K562 (cell line): ENCODE results near the gene APPL2. TPM values are rescaled to one million over a fixed set of nuclear protein-coding genes. Genes with fewer than 3 reads are reported as not detected.

Experiments
- ATAC-seq: fragments of 200-7000 bp; cut with Tn5 transposase; 3 replicates; pipeline ENCODE4 v1.9.1; 2020; ENCODE audit warnings: moderate library complexity
- BruUV-seq: library from RNA; stranded (reverse); fragments of 400-500 nt; replicated peaks from 2 replicates; lab custom pipeline; 2021; lab: Mats Ljungman, UMichigan
- CTCF ChIA-PET: fragments of 300-600 bp; formaldehyde crosslinking; extraction: SDS; loops from one replicate; lab custom pipeline; 2021; ENCODE audit warnings: low intra/inter-chr PET ratio; lab: Yijun Ruan, JAX
- POLR2A ChIA-PET: fragments of 300-600, 350-650 bp; sonication (Branson Sonifier 250); formaldehyde crosslinking; extraction: SDS; loops from one replicate; lab custom pipeline; 2021; ENCODE audit warnings: antibody characterized with exemption, inconsistent platforms; lab: Yijun Ruan, JAX
- DNase-seq, 4 experiments: peaks; one replicate each; pipeline versions ENCODE4 v3.0.0 to v3.0.0-alpha.2; 2011 to 2018; ENCODE audit warnings: low spot score in 3 of 4, mixed read lengths in 3 of 4; ENCODE audit errors: extremely low read depth in 1 of 4
- FAIRE-seq: peaks from 2 replicates; lab custom pipeline; 2011; peaks lifted over from hg19 to GRCh38; lab: Jason Lieb, UNC
- H2AFZ ChIP-seq: 2 replicates; pipeline ENCODE4 v1.6.0; 2011; ENCODE audit warnings: low read depth, low read length, control low read depth, inconsistent platforms
- H3K27ac ChIP-seq: fragments of 200-600 bp; 3 replicates; pipeline ENCODE4 v1.8.0; 2011; ENCODE audit warnings: low read depth, mild to moderate bottlenecking, control low read depth, inconsistent platforms, low read length, moderate library complexity, mixed read lengths; ENCODE audit errors: extremely low read depth
- H3K27me3 ChIP-seq, 2 experiments: fragments of 300-600 bp in 1 of 2; 2 replicates in 1 of 2; 3 replicates in 1 of 2; pipeline versions ENCODE4 v1.6.0 to v1.8.0; 2011; ENCODE audit warnings: inconsistent platforms in 2 of 2, low read length in 2 of 2, mild to moderate bottlenecking in 1 of 2, mixed read lengths in 1 of 2, moderate library complexity in 1 of 2; ENCODE audit not compliant: control insufficient read depth in 2 of 2, insufficient read depth in 2 of 2
- H3K36me3 ChIP-seq: fragments of 300-600 bp; 3 replicates; pipeline ENCODE4 v1.8.0; 2011; ENCODE audit warnings: mild to moderate bottlenecking, low read length, inconsistent platforms; ENCODE audit not compliant: control insufficient read depth, insufficient read depth
- H3K4me1 ChIP-seq, 2 experiments: fragments of 200-600 bp in 1 of 2; replicated peaks in 1 of 2; 2 replicates in 1 of 2; 3 replicates in 1 of 2; pipeline versions ENCODE4 v1.5.1 to v1.8.0; 2011; ENCODE audit warnings: inconsistent platforms in 2 of 2, low read length in 2 of 2, mild to moderate bottlenecking in 1 of 2, mixed read lengths in 1 of 2, moderate library complexity in 1 of 2; ENCODE audit not compliant: control insufficient read depth in 2 of 2, insufficient read depth in 2 of 2
- H3K4me2 ChIP-seq: 2 replicates; pipeline ENCODE4 v1.6.1; 2011; ENCODE audit warnings: low read length, control low read depth, inconsistent platforms, mixed read lengths; ENCODE audit not compliant: insufficient read depth
- H3K4me3 ChIP-seq: fragments of 200-600 bp; sonication (generic), shearing (Covaris generic); 2 replicates; pipeline ENCODE4 v1.5.1; 2016; ENCODE audit warnings: control low read depth, inconsistent platforms
- H3K79me2 ChIP-seq: fragments of 200-600 bp; 3 replicates; pipeline ENCODE4 v1.8.0; 2011; ENCODE audit warnings: low read length, inconsistent platforms; ENCODE audit not compliant: control insufficient read depth, insufficient read depth
- H3K9ac ChIP-seq, 2 experiments: 2 replicates each; pipeline versions ENCODE4 v1.6.0 to v1.6.1; 2011; ENCODE audit warnings: low read depth in 2 of 2, low read length in 2 of 2, control low read depth in 1 of 2, inconsistent platforms in 1 of 2, mild to moderate bottlenecking in 1 of 2, mixed read lengths in 1 of 2; ENCODE audit not compliant: insufficient read depth in 1 of 2
- H3K9me1 ChIP-seq: one replicate; pipeline ENCODE4 v1.6.0; 2011; ENCODE audit warnings: inconsistent platforms, mild to moderate bottlenecking, low read length, moderate library complexity; ENCODE audit not compliant: control insufficient read depth, insufficient read depth
- H3K9me3 ChIP-seq: replicated peaks from 2 replicates; pipeline ENCODE4 v1.5.1; 2011; ENCODE audit warnings: low read depth, low read length, inconsistent platforms; ENCODE audit not compliant: control insufficient read depth, insufficient read depth
- H4K20me1 ChIP-seq: replicated peaks from 2 replicates; pipeline ENCODE4 v1.6.1; 2011; ENCODE audit warnings: low read length, inconsistent platforms, mixed read lengths; ENCODE audit not compliant: control insufficient read depth, insufficient read depth
- DNMT1 ChIP-seq: fragments of 450-650 bp; IDR thresholded peaks from 2 replicates; pipeline ENCODE4 v1.6.1; 2016; ENCODE audit warnings: antibody characterized with exemption, mild to moderate bottlenecking
- E4F1 ChIP-seq: fragments of 250-450 bp; sonication (Bioruptor Pico); IDR thresholded peaks from 2 replicates; pipeline ENCODE4 v1.5.0; 2021; ENCODE audit warnings: mild to moderate bottlenecking, borderline replicate concordance
- ELF4 ChIP-seq: fragments of 450-650 bp; formaldehyde crosslinking; IDR thresholded peaks from 2 replicates; pipeline ENCODE4 v1.4.0; 2022; ENCODE audit warnings: missing genetic modification characterization
- GABPB1 ChIP-seq: sonication (generic); formaldehyde crosslinking; IDR thresholded peaks from 2 replicates; pipeline ENCODE4 v1.8.0; 2022; ENCODE audit warnings: mild to moderate bottlenecking, missing genetic modification reagents
- GATA2 ChIP-seq: sonication (generic); formaldehyde crosslinking; IDR thresholded peaks from 2 replicates; pipeline ENCODE4 v1.4.0; 2020; ENCODE audit warnings: mild to moderate bottlenecking, missing genetic modification reagents
- HCFC1 ChIP-seq: IDR thresholded peaks from 2 replicates; pipeline ENCODE4 v1.6.1; 2012; ENCODE audit warnings: low read depth, low read length, improper control_type of control experiment
- HNRNPK ChIP-seq: fragments of 200-400 bp; formaldehyde crosslinking; IDR thresholded peaks from one replicate; pipeline ENCODE4 v1.6.1; 2018; ENCODE audit warnings: mild to moderate bottlenecking, low read depth, low read length; ENCODE audit not compliant: poor library complexity, severe bottlenecking
- MXI1 ChIP-seq: IDR thresholded peaks from 2 replicates; pipeline ENCODE4 v1.6.1; 2011; ENCODE audit warnings: low read depth, mild to moderate bottlenecking, improper control_type of control experiment, low read length
- SMAD1 ChIP-seq: fragments of 150-350 bp; IDR thresholded peaks from 2 replicates; pipeline ENCODE4 v1.6.1; 2014; ENCODE audit warnings: low read length, low read depth; ENCODE audit not compliant: partially characterized antibody
- TCF7 ChIP-seq: sonication (generic); IDR thresholded peaks from 2 replicates; pipeline ENCODE4 v1.6.1; 2016; ENCODE audit warnings: antibody characterized with exemption, borderline replicate concordance
- TGIF2 ChIP-seq: sonication (generic); formaldehyde crosslinking; IDR thresholded peaks from 2 replicates; pipeline ENCODE4 v1.8.1; 2022; ENCODE audit warnings: mild to moderate bottlenecking, missing genetic modification reagents, moderate library complexity
- WGBS: fragments of 100-300 bp; shearing (Covaris generic); methylation state at CpG from one replicate; pipeline ENCODE4 v1.1.6; 2016; ENCODE audit warnings: low coverage, mixed read lengths; ENCODE audit not compliant: insufficient coverage; ENCODE audit errors: missing lambda C conversion rate; 5-methylcytosine and 5-hydroxymethylcytosine counted together
- in situ Hi-C: fragments of 300-500 bp; cut with MboI; formaldehyde crosslinking; loops from 4 replicates; pipeline ENCODE4 v1.15.0; 2018; ENCODE audit warnings: inconsistent platforms, mixed read lengths
- intact Hi-C: fragments of 100-400 bp; cut with micrococcal nuclease; formaldehyde crosslinking; loops from 2 replicates; pipeline ENCODE4 v1.14.2; 2022
- polyA plus RNA-seq, 8 experiments: library from polyadenylated mRNA; depleted of rRNA in 4 of 8; stranded (reverse) in 5 of 8; unstranded in 3 of 8; fragments of >200 nt; fragmentation: Nextera tagmentation in 2 of 8; fragmentation: Illumina TruSeq in 1 of 8; extraction: Ambion mirVana in 2 of 8; extraction: Trizol in 1 of 8; gene quantifications; 2 replicates each; pipeline versions ENCODE4 v1.2.1 to v1.2.3, GENCODE V29; 2011 to 2014; ENCODE audit warnings: inconsistent platforms in 1 of 8, missing spikeins in 1 of 8
- total RNA-seq, 7 experiments: library from RNA; depleted of rRNA in 6 of 7; stranded (reverse); fragments of >200 nt in 6 of 7; fragmentation: Illumina TruSeq in 2 of 7; extraction: Trizol in 2 of 7; gene quantifications; 2 replicates each; pipeline versions ENCODE4 v1.2.1 to v1.2.3, GENCODE V29; 2011 to 2021; ENCODE audit warnings: low replicate concordance in 1 of 7

Gene APPL2
- total and polyA plus RNA-seq, 9 of the 15 experiments (the other 6 are each of a cell fraction or from before 2014, with no cell fraction given): 2.1 to 14.4 (median 8.2) TPM

GRCh38 chr12:105202202-105202601 is 33.8 kb downstream of the APPL2 start (continued):
- TF ChIP-seq TCF7: no peak
- no peak for TF ChIP-seq TGIF2 (CRISPR knock-in tag)
- TF ChIP-seq HNRNPK: no peak
- no peak for TF ChIP-seq SMAD1
- TF ChIP-seq GATA2 (CRISPR knock-in tag): no peak
- TF ChIP-seq ELF4 (CRISPR knock-in tag): no peak
- TF ChIP-seq HCFC1: no peak

GRCh38 chr12:105201299-105201698 is 34.7 kb downstream of the APPL2 start:
- WGBS: 65% methylated on average over 6 of the region's 7 CpGs
- intact Hi-C loops: no loop called here
- Histone ChIP-seq H3K4me3 (no peak overlapping the region), H3K9ac (no peak overlapping the region), H3K4me1 (no peaks in the 10 kb centered on the region), H3K4me2 (no peak overlapping the region), H3K9me1 (no peaks in the 10 kb centered on the region), H3K36me3 (no peaks in the 10 kb centered on the region; the same call in 2 of the 3 replicates), H4K20me1 (no peaks in the 10 kb centered on the region), H2AFZ (no peak overlapping the region), H3K27me3 (no peaks in the 10 kb centered on the region), H3K9me3 (no peaks in the 10 kb centered on the region), H3K79me2 (no peaks in the 10 kb centered on the region), H3K27ac (no peak overlapping the region)
- TF ChIP-seq MXI1 (no peak), E4F1 (CRISPR knock-in tag) (no peak), DNMT1 (no peak), GABPB1 (CRISPR knock-in tag) (no peak)
- FAIRE-seq (no peak), ATAC-seq (no peak), DNase-seq (no peak)
- no TSS peak for BruUV-seq
- in situ Hi-C loops: no loop called here
- ChIA-PET POLR2A (interaction anchor here (0.6 to 0.8 kb wide), 2 partner anchors 11 to 20 kb away, joined by 3 read pairs; no protein-coding TSS in a partner anchor), CTCF (no interaction called here)
